AG04450 (cell line): ENCODE data around the gene RNF11. TPM values are rescaled to one million over a fixed set of nuclear protein-coding genes. Genes with fewer than 3 reads are reported as not detected.

ENCODE experiments used
- CTCF ChIA-PET: fragments of 300-600, 350-600 bp; formaldehyde crosslinking; extraction: SDS; loops from one replicate; lab custom pipeline; 2022; ENCODE audit warnings: antibody characterized with exemption, inconsistent platforms; lab: Charles Lee
- POLR2A ChIA-PET: fragments of 350-600 bp; formaldehyde crosslinking; extraction: SDS; loops from one replicate; lab custom pipeline; 2021; ENCODE audit warnings: antibody characterized with exemption, inconsistent platforms; lab: Yijun Ruan, JAX
- DNase-seq: peaks from one replicate; pipeline ENCODE4 v3.0.0-alpha.2; 2011; ENCODE audit warnings: low read depth, low spot score
- H3K27ac ChIP-seq: one replicate; pipeline ENCODE4 v1.5.1; 2012; ENCODE audit warnings: low read depth, low read length, control low read depth
- H3K27me3 ChIP-seq: one replicate; pipeline ENCODE4 v1.6.0; 2012; ENCODE audit warnings: low read length; ENCODE audit not compliant: control insufficient read depth, insufficient read depth
- H3K4me3 ChIP-seq: 2 replicates; pipeline ENCODE4 v1.5.1; 2011; ENCODE audit warnings: mild to moderate bottlenecking, low read depth, low read length, control low read depth
- H3K9me3 ChIP-seq: 2 replicates; pipeline ENCODE4 v1.5.1; 2012; ENCODE audit warnings: low read length; ENCODE audit not compliant: control insufficient read depth, insufficient read depth
- polyA plus RNA-seq: library from polyadenylated mRNA; depleted of rRNA; stranded (reverse); fragments of >200 nt; gene quantifications from 2 replicates; pipeline ENCODE4 v1.2.3, GENCODE V29; 2011
- TF ChIP-seq, protein P1 (sequence below): IDR thresholded peaks from 2 replicates; pipeline ENCODE4 v1.5.1; 2011; ENCODE audit warnings: low read depth, low read length, control low read depth, inconsistent platforms

RNF11 gene
- polyA plus RNA-seq, 1 experiment: 163 TPM

DNA sequence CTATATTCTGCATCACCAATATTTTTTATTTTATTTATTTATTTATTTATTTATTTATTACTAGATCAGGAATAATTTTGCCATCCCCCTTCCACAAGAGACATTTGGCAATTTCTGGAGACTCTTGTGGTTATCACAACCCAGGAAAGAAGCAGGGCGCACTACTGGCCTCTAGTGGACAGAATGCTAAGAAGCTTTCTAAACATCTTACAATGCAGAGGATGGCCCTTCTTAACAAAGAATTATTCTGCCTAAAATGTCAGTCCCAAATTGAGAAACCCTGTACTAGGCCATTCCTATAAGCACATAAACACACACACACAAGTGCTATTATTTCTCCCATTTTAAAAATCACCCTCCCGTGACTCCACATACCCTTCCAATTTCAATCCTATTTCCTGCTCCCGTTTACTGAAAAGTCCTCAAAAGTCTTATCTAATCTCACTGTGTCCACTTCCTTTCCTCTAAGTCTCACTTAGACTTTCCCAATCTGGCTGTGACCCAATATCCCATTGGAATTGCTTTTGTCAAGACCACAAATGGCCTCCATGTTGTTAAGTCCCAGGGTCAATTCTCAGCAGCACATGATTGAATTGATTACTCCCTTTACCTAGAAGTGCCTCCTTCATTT lies 43.7 kb upstream of the RNF11 start:
- Histone ChIP-seq H3K27ac (no peak overlapping the region), H3K9me3 (no peaks in the 10 kb centered on the region), H3K4me3 (no peak overlapping the region), H3K27me3 (no peaks in the 10 kb centered on the region)
- ChIA-PET POLR2A (no interaction called here), CTCF (interaction anchor here (0.7 to 7.9 kb wide), 27 partner anchors 9 to 573 kb away, joined by 3 to 181 read pairs (median 4); partner anchors contain the start of genes C1orf185 and RNF11)
- DNase-seq: peak; percentile 65
- TF ChIP-seq, protein P1, sequence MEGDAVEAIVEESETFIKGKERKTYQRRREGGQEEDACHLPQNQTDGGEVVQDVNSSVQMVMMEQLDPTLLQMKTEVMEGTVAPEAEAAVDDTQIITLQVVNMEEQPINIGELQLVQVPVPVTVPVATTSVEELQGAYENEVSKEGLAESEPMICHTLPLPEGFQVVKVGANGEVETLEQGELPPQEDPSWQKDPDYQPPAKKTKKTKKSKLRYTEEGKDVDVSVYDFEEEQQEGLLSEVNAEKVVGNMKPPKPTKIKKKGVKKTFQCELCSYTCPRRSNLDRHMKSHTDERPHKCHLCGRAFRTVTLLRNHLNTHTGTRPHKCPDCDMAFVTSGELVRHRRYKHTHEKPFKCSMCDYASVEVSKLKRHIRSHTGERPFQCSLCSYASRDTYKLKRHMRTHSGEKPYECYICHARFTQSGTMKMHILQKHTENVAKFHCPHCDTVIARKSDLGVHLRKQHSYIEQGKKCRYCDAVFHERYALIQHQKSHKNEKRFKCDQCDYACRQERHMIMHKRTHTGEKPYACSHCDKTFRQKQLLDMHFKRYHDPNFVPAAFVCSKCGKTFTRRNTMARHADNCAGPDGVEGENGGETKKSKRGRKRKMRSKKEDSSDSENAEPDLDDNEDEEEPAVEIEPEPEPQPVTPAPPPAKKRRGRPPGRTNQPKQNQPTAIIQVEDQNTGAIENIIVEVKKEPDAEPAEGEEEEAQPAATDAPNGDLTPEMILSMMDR: peak; percentile 91

DNA sequence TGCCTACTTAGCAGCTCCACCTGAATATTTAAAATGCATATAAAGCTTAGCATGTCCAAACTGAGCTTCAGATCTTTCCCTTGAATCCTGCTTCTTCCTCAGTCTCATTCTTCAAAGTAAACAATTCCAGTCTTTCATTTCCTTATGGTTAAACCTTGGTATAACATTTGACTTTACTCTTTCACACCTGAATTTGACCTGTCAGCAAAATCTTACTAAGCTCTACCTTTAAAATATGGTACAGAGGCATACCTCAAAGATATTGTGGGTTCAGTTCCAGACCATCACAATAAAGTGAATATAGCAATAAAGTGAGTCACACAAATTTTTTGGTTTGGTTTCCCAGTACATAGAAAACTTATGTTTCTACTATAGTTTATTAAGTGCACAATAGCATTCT lies 42.5 kb upstream of the RNF11 start:
- ChIA-PET POLR2A (no interaction called here), CTCF (interaction anchor here (0.6 to 7.9 kb wide), 13 partner anchors 9 to 442 kb away, joined by 3 to 181 read pairs (median 6); no protein-coding TSS in a partner anchor)

DNA sequence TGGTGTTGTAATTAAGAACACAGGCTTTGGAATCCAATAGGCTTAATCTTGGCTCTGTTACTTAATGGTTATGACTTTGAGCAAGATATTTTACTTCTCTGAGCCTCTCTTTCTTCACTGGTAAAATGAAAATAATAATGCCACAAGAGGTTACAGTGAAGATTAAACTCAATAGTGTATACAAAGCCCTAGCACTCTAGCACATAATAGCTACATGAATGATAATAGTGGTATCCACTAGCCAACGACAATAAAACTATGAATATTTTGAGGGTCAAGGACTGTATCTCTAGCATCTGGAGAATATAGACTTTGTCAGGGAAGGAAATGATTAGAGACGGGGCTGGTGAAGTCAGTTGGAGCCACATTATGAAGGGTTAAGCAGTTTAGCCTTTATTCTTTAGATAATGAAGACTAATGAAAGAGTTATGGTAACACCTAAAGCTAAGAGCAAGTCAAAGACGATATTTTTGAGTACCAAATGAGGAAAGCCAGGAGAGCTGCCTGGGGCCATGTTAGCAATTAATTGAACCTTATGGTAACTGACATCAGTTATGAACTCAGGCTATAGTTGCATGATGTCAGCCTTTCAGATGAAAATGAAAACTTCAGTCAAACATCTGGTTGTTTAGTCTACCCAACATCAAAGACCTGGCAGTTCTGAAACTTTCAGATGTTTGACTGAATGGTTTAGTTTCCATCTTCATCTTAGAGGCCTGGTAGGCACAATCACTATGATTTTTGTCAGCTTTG lies 32.8 kb upstream of the RNF11 start:
- TF ChIP-seq, protein P1: no peak
- ChIA-PET CTCF (interaction anchor here (0.5 to 3.4 kb wide), 2 partner anchors 12 to 115 kb away, joined by 3 to 28 read pairs; no protein-coding TSS in a partner anchor), POLR2A (interaction anchor here (0.5 kb wide), 1 partner anchor 33 kb away, joined by 3 read pairs; the partner anchor contains the start of gene RNF11)
- no peak overlapping the region for H3K4me3 ChIP-seq
- H3K9me3 ChIP-seq: no peaks in the 10 kb centered on the region
- H3K27ac ChIP-seq: no peak overlapping the region
- no peak for DNase-seq
- H3K27me3 ChIP-seq: no peaks in the 10 kb centered on the region

More for the DNA sequence above, 42.5 kb upstream of the RNF11 start:
- TF ChIP-seq, protein P1: no peak
- no peaks in the 10 kb centered on the region for H3K27me3 ChIP-seq
- H3K27ac ChIP-seq: no peak overlapping the region
- no peak for DNase-seq
- H3K9me3 ChIP-seq: no peaks in the 10 kb centered on the region
- H3K4me3 ChIP-seq: no peak overlapping the region

DNA sequence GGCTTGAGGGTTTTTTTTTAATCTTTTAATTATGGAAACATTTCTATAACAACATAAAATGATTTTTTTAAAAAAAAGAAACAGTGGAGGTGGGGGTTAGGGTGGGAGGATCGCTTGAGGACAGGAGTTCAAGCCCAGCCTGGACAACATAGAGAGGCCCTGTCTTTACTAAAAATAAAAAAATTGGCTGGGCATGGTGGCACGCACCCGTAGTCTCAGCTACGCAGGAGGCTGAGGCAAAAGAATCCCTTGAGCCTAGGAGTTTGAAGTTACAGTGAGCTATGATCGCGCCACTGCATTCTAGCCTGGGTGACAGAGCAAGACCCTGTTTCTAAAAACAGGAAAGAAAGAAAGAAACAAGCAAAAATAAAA lies 32.2 kb upstream of the RNF11 start:
- no peak for DNase-seq
- Histone ChIP-seq H3K9me3 (no peaks in the 10 kb centered on the region), H3K4me3 (no peak overlapping the region), H3K27me3 (no peaks in the 10 kb centered on the region), H3K27ac (no peak overlapping the region)
- TF ChIP-seq, protein P1: no peak
- POLR2A ChIA-PET: no interaction called here
- CTCF ChIA-PET: interaction anchor here (0.5 to 3.4 kb wide), 2 partner anchors 13 to 116 kb away, joined by 3 to 28 read pairs; no protein-coding TSS in a partner anchor
